Activated CD8-positive, alpha-beta T cell treated with anti-CD3 and anti-CD28 coated beads, Interleukin-2, amount 10 ng/mL, durations not matched to agents 7 days and 5 days (primary cell): Measurements from ENCODE around the gene PLXNA4. TPM values are rescaled to one million over a fixed set of nuclear protein-coding genes. Genes with fewer than 3 reads are reported as not detected.

ENCODE experiments used
- ATAC-seq: fragments of 150-1000 bp; cut with Tn5 transposase; one replicate; pipeline ENCODE4 v1.10.0; 2021; ENCODE audit warnings: moderate library complexity
- CTCF ChIA-PET: fragments of 350-600 bp; sonication (Branson Sonifier 250); formaldehyde crosslinking; loops from one replicate; lab custom pipeline; 2021; ENCODE audit warnings: antibody characterized with exemption; lab: Charles Lee
- POLR2A ChIA-PET: fragments of 350-600 bp; sonication (Branson Sonifier 250); formaldehyde crosslinking; loops from one replicate; lab custom pipeline; 2021; ENCODE audit warnings: antibody characterized with exemption; lab: Charles Lee
- DNase-seq: peaks from one replicate; pipeline ENCODE4 v3.0.0-alpha.2; 2020
- H3K27ac Mint-ChIP-seq: one replicate; pipeline ENCODE4 v1.8.0; 2021; ENCODE audit warnings: mild to moderate bottlenecking, mixed read lengths
- H3K27me3 Mint-ChIP-seq: one replicate; pipeline ENCODE4 v1.8.0; 2021; ENCODE audit warnings: low read depth, mixed read lengths
- H3K36me3 Mint-ChIP-seq: one replicate; pipeline ENCODE4 v1.8.0; 2021; ENCODE audit warnings: low read depth, mixed read lengths
- H3K4me1 Mint-ChIP-seq: one replicate; pipeline ENCODE4 v1.8.0; 2021; ENCODE audit warnings: low read depth, mixed read lengths
- H3K4me3 Mint-ChIP-seq: one replicate; pipeline ENCODE4 v1.8.0; 2021; ENCODE audit warnings: mild to moderate bottlenecking, mixed read lengths
- H3K9me3 Mint-ChIP-seq: one replicate; pipeline ENCODE4 v1.8.0; 2022; ENCODE audit warnings: mixed read lengths; ENCODE audit not compliant: insufficient read depth
- total RNA-seq, 2 experiments: library from RNA; stranded (reverse); gene quantifications; one replicate each; pipeline ENCODE4 v1.2.3, GENCODE V29; 2021

PLXNA4 gene
- total RNA-seq, 2 experiments from 2014 or later, result 45.4 to 47.2 TPM

- H3K36me3 Mint-ChIP-seq, result no peaks in the 10 kb centered on the region
- H3K27ac Mint-ChIP-seq, result no peak overlapping the region
- no peaks in the 10 kb centered on the region for H3K9me3 Mint-ChIP-seq
- ATAC-seq (no peak), DNase-seq (no peak)
- peaks cover 7% of the 10 kb centered on the region for H3K27me3 Mint-ChIP-seq
- no peak overlapping the region for H3K4me3 Mint-ChIP-seq
- POLR2A ChIA-PET, result no interaction called here
- CTCF ChIA-PET, result no interaction called here
- no peaks in the 10 kb centered on the region for H3K4me1 Mint-ChIP-seq
These were observed 325.0 kb downstream of the PLXNA4 start for GRCh38 chr7:132251327-132251659.

GRCh38 chr7:132250480-132251326 is 325.6 kb downstream of the PLXNA4 start:
- CTCF ChIA-PET, result no interaction called here
- peaks cover 7% of the 10 kb centered on the region for H3K27me3 Mint-ChIP-seq
- no peak for ATAC-seq
- no peaks in the 10 kb centered on the region for H3K9me3 Mint-ChIP-seq
- DNase-seq, result no peak
- no peak overlapping the region for H3K27ac Mint-ChIP-seq
- H3K4me3 Mint-ChIP-seq, result no peak overlapping the region
- H3K4me1 Mint-ChIP-seq, result no peaks in the 10 kb centered on the region
- POLR2A ChIA-PET, result no interaction called here
- H3K36me3 Mint-ChIP-seq, result no peaks in the 10 kb centered on the region

DNA sequence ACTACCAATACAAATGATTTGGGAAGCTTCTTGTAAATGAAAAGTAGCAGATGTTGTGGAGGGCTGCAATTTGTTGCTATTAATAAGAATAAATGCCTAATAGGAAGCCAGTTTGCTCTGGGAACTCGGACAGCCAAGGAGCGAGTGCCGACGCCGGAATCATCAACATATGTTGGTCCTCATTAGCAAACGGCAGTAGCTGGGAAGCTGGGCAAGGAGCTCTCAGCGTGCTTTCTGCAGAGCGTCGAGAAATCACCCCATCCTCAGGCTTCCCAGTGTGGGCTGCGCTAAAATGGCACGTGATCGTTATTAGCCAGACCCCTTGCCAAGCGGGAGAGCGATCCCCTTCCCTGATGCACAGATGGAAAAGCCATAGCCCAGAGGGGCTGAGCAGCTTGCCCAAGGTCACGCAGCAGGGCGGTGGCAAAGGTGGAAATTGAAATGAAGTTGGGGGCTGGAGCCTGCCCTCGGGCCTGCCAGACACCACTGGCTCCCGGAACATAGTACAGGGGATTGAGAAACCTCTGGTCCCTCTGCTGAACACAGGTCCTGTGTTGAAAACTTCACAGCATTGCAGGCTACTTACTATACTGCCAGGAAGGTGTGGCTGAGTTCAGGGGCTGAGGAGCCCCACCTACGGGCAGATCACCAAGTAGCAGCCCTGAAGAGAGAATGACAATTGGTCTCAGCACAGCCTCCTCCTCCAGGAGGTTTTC is 326.9 kb downstream of the PLXNA4 start:
- POLR2A ChIA-PET, result no interaction called here

GRCh38 chr7:132248841-132249240 is 327.4 kb downstream of the PLXNA4 start:
- Mint-ChIP-seq H3K27me3 (peaks cover 7% of the 10 kb centered on the region), H3K9me3 (no peaks in the 10 kb centered on the region), H3K36me3 (no peaks in the 10 kb centered on the region), H3K4me1 (no peaks in the 10 kb centered on the region), H3K4me3 (no peak overlapping the region), H3K27ac (no peak overlapping the region)
- DNase-seq, result no peak
- CTCF ChIA-PET, result no interaction called here
- ATAC-seq, result no peak
- POLR2A ChIA-PET, result no interaction called here

More for the DNA sequence above, 326.9 kb downstream of the PLXNA4 start:
- H3K36me3 Mint-ChIP-seq, result no peaks in the 10 kb centered on the region
- peaks cover 7% of the 10 kb centered on the region for H3K27me3 Mint-ChIP-seq
- H3K4me3 Mint-ChIP-seq, result no peak overlapping the region
- no peaks in the 10 kb centered on the region for H3K4me1 Mint-ChIP-seq
- ATAC-seq (no peak), DNase-seq (no peak)
- H3K9me3 Mint-ChIP-seq, result no peaks in the 10 kb centered on the region
- CTCF ChIA-PET, result no interaction called here
- H3K27ac Mint-ChIP-seq, result no peak overlapping the region

GRCh38 chr7:132247995-132248618 is 328.2 kb downstream of the PLXNA4 start:
- Mint-ChIP-seq H3K27me3 (peaks cover 7% of the 10 kb centered on the region), H3K9me3 (no peaks in the 10 kb centered on the region), H3K36me3 (no peaks in the 10 kb centered on the region), H3K27ac (no peak overlapping the region), H3K4me3 (no peak overlapping the region), H3K4me1 (no peaks in the 10 kb centered on the region)
- ATAC-seq, result no peak
- POLR2A ChIA-PET, result no interaction called here
- DNase-seq, result no peak
- CTCF ChIA-PET, result no interaction called here

DNA sequence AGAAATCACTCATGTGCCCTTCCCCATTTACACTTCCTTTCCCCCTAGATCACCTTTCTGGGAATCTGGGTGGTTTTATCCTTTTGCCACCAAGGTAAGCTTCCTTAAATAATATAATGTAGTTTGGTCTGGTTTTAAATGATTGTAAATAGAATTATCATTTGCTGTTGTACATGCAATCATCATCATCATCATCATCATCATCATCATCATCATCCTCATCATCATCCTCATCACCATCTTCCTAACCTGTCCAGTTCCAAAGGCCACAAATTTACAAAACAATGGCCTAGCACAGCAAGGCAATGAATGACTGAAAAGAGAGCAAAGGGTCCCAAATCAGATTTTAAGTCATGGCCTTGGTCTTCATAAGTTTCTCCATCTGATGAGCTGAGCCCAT is 329.7 kb downstream of the PLXNA4 start:
- Mint-ChIP-seq H3K4me1 (no peaks in the 10 kb centered on the region), H3K9me3 (no peaks in the 10 kb centered on the region), H3K27ac (no peak overlapping the region), H3K36me3 (no peaks in the 10 kb centered on the region), H3K4me3 (no peak overlapping the region), H3K27me3 (peaks cover 7% of the 10 kb centered on the region)
- ChIA-PET POLR2A (no interaction called here), CTCF (interaction anchor here (0.9 kb wide), 1 partner anchor 334 kb away, joined by 3 read pairs; no protein-coding TSS in a partner anchor)
- no peak for DNase-seq
- no peak for ATAC-seq

DNA sequence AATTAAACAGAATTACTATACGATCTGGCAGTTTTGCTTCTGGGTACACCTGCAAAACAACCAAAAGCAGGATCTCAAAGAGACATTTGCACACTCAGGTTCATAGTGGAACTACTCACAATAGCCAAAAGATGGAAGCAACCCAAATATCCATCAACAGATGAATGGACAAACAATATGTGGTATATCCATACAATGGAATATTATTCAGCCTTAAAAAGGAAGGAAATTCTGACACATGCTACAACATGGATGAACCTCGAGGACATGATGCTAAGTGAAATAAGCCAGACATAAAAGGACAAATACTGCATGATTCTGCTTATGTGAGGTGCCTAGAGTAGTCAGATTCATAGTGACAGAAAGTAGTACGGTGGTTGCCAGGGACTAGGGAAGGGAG is 330.7 kb downstream of the PLXNA4 start:
- H3K4me1 Mint-ChIP-seq, result no peaks in the 10 kb centered on the region
- no peak for DNase-seq
- ChIA-PET POLR2A (no interaction called here), CTCF (no interaction called here)
- H3K27ac Mint-ChIP-seq, result no peak overlapping the region
- H3K4me3 Mint-ChIP-seq, result no peak overlapping the region
- no peaks in the 10 kb centered on the region for H3K9me3 Mint-ChIP-seq
- peaks cover 7% of the 10 kb centered on the region for H3K27me3 Mint-ChIP-seq
- ATAC-seq, result no peak
- no peaks in the 10 kb centered on the region for H3K36me3 Mint-ChIP-seq

GRCh38 chr7:132244903-132245480 is 331.3 kb downstream of the PLXNA4 start:
- Mint-ChIP-seq H3K4me3 (no peak overlapping the region), H3K27ac (no peak overlapping the region), H3K36me3 (no peaks in the 10 kb centered on the region), H3K27me3 (peaks cover 6% of the 10 kb centered on the region), H3K4me1 (no peaks in the 10 kb centered on the region), H3K9me3 (no peaks in the 10 kb centered on the region)
- POLR2A ChIA-PET, result no interaction called here
- DNase-seq (no peak), ATAC-seq (no peak)
- CTCF ChIA-PET, result interaction anchor here (1.3 kb wide), 1 partner anchor 300 kb away, joined by 4 read pairs; no protein-coding TSS in a partner anchor

DNA sequence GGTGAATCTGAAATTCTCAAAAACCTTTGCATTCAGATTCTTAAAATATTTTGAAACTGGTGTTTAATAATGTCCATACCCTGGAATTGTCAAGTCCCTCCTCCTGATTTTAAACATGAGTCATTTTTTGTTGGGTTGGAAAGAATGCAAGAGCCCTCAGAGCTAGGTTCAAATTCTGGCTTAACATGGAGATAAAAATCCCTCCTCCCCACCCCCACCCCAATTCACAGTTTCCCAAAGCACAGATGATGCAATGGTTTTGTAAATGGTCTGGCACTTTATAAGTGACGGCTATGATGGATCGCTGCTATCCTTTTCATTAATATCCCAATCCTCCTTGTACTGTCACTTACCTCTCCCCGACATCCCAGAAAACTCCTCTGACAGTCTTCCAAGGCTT is 332.8 kb downstream of the PLXNA4 start:
- H3K9me3 Mint-ChIP-seq, result no peaks in the 10 kb centered on the region
- ChIA-PET CTCF (interaction anchor here (1.3 kb wide), 1 partner anchor 298 kb away, joined by 4 read pairs; no protein-coding TSS in a partner anchor), POLR2A (no interaction called here)
- H3K27ac Mint-ChIP-seq, result no peak overlapping the region
- no peak for ATAC-seq
- H3K36me3 Mint-ChIP-seq, result peaks cover 1% of the 10 kb centered on the region
- no peak overlapping the region for H3K4me3 Mint-ChIP-seq
- H3K4me1 Mint-ChIP-seq, result no peaks in the 10 kb centered on the region
- peaks cover 6% of the 10 kb centered on the region for H3K27me3 Mint-ChIP-seq
- no peak for DNase-seq

- H3K9me3 Mint-ChIP-seq, result no peaks in the 10 kb centered on the region
- DNase-seq (no peak), ATAC-seq (no peak)
- H3K27me3 Mint-ChIP-seq, result peaks cover 6% of the 10 kb centered on the region
- no peak overlapping the region for H3K27ac Mint-ChIP-seq
- no peak overlapping the region for H3K4me3 Mint-ChIP-seq
- H3K4me1 Mint-ChIP-seq, result no peaks in the 10 kb centered on the region
- POLR2A ChIA-PET, result no interaction called here
- H3K36me3 Mint-ChIP-seq, result peaks cover 3% of the 10 kb centered on the region
- CTCF ChIA-PET, result no interaction called here
These were observed 333.2 kb downstream of the PLXNA4 start for GRCh38 chr7:132243051-132243450.

DNA sequence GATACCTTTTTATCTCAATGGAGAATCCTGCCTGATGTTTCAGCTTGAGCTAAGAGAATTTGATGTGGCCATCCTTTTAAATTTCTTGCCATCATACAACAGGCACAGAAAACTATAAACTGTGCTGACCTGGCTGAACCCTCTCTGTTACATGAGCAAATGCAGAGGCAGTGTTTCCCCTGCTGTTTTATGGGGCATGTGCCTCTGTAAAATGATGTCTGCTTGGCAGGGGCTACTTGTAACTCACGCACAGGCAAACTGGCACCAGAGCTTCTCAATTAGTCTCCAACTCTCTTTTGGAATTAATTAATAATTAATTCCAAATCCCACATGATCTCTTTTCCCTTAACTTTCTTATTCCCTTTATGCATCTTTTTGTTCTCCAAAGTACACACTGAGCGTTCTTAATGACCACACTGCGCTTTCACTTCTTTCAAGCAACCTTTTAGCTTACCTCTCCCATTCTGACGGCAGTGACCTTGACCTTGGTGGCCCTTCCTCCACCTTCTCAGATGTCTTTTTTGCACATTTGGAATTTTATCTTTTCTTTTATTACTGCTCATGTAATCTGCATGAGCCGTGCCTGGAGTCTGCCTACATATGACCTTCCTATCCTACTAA is 334.0 kb downstream of the PLXNA4 start:
- H3K36me3 Mint-ChIP-seq, result peaks cover 3% of the 10 kb centered on the region
- H3K9me3 Mint-ChIP-seq, result no peaks in the 10 kb centered on the region
- no peak for DNase-seq
- no peaks in the 10 kb centered on the region for H3K4me1 Mint-ChIP-seq
- H3K4me3 Mint-ChIP-seq, result no peak overlapping the region
- ATAC-seq, result no peak
- no peak overlapping the region for H3K27ac Mint-ChIP-seq
- ChIA-PET POLR2A (no interaction called here), CTCF (no interaction called here)
- peaks cover 6% of the 10 kb centered on the region for H3K27me3 Mint-ChIP-seq
